ENCODE measurements around the gene SLC12A2. TPM values are rescaled to one million over a fixed set of nuclear protein-coding genes. Genes with fewer than 3 reads are reported as not detected.
A peak's percentile ranks its signal among the peaks of the same experiment; 100 is the strongest.

SLC12A2 gene
- total RNA-seq, 1 donor from 2014 or later: 31.3 TPM

- H3K9me3 Mint-ChIP-seq: no peaks in the 10 kb centered on the region
- no peak for DNase-seq (ENCODE audit: low read depth, low spot score)
- H3K4me3 Mint-ChIP-seq: no peak overlapping the region
- H3K4me1 Mint-ChIP-seq: peaks cover 5% of the 10 kb centered on the region
- H3K36me3 Mint-ChIP-seq (ENCODE audit: low read depth): peaks cover 15% of the 10 kb centered on the region
- H3K27me3 Mint-ChIP-seq (ENCODE audit: low read depth): peaks cover 11% of the 10 kb centered on the region
- TF ChIP-seq CTCF (conservative IDR thresholded peaks at IDR 0.05): no peak
- no peak overlapping the region for H3K27ac Mint-ChIP-seq (ENCODE audit: unreplicated experiment)
Observed at GRCh38 chr5:128197896-128198522, 114.4 kb downstream of the SLC12A2 start.

- Mint-ChIP-seq H3K9me3 (no peaks in the 10 kb centered on the region), H3K27me3 (ENCODE audit: low read depth) (peaks cover 11% of the 10 kb centered on the region), H3K4me3 (no peak overlapping the region), H3K4me1 (peaks cover 5% of the 10 kb centered on the region), H3K36me3 (ENCODE audit: low read depth) (peaks cover 10% of the 10 kb centered on the region), H3K27ac (ENCODE audit: unreplicated experiment) (no peak overlapping the region)
- DNase-seq (ENCODE audit: low read depth, low spot score): no peak
- no peak for TF ChIP-seq CTCF (conservative IDR thresholded peaks at IDR 0.05)
Observed at GRCh38 chr5:128199104-128199503, 115.5 kb downstream of the SLC12A2 start.

GRCh38 chr5:128199611-128200010 is 116.0 kb downstream of the SLC12A2 start:
- DNase-seq (ENCODE audit: low read depth, low spot score): no peak
- Mint-ChIP-seq H3K27ac (ENCODE audit: unreplicated experiment) (no peak overlapping the region), H3K4me3 (no peak overlapping the region), H3K9me3 (no peaks in the 10 kb centered on the region), H3K27me3 (ENCODE audit: low read depth) (peaks cover 11% of the 10 kb centered on the region), H3K4me1 (peaks cover 5% of the 10 kb centered on the region), H3K36me3 (ENCODE audit: low read depth) (peaks cover 8% of the 10 kb centered on the region)
- no peak for TF ChIP-seq CTCF (conservative IDR thresholded peaks at IDR 0.05)

- Mint-ChIP-seq H3K27me3 (ENCODE audit: low read depth) (peaks cover 11% of the 10 kb centered on the region), H3K27ac (ENCODE audit: unreplicated experiment) (no peak overlapping the region), H3K36me3 (ENCODE audit: low read depth) (peaks cover 4% of the 10 kb centered on the region), H3K4me1 (peaks cover 5% of the 10 kb centered on the region), H3K9me3 (no peaks in the 10 kb centered on the region), H3K4me3 (peak overlapping the region; percentile 13)
- peak; percentile 83 for DNase-seq (ENCODE audit: low read depth, low spot score)
- peak; percentile 94 for TF ChIP-seq CTCF (conservative IDR thresholded peaks at IDR 0.05)
Observed at GRCh38 chr5:128201065-128201926, 117.7 kb downstream of the SLC12A2 start.

- H3K9me3 Mint-ChIP-seq: no peaks in the 10 kb centered on the region
- peaks cover 3% of the 10 kb centered on the region for H3K36me3 Mint-ChIP-seq (ENCODE audit: low read depth)
- DNase-seq (ENCODE audit: low read depth, low spot score): no peak
- H3K4me3 Mint-ChIP-seq: no peak overlapping the region
- peaks cover 11% of the 10 kb centered on the region for H3K27me3 Mint-ChIP-seq (ENCODE audit: low read depth)
- peaks cover 5% of the 10 kb centered on the region for H3K4me1 Mint-ChIP-seq
- H3K27ac Mint-ChIP-seq (ENCODE audit: unreplicated experiment): no peak overlapping the region
- TF ChIP-seq CTCF (conservative IDR thresholded peaks at IDR 0.05): no peak
Observed at GRCh38 chr5:128202320-128202719, 118.8 kb downstream of the SLC12A2 start.

Measured in neural crest cell (in vitro differentiated cells).